HG03159 (cell line): Measurements from ENCODE around the gene STK31.
"Not testable (repeated sequence)": the region's sequence is repeated elsewhere in the genome, so short reads cannot be mapped to it uniquely, and the experiment has no call there.

Experiments
- ATAC-seq: cut with Tn5 transposase; IDR thresholded peaks from one replicate; pipeline ENCODE4 v1.9.1; 2021; ENCODE audit warnings: mild to moderate bottlenecking, moderate library complexity; ENCODE audit not compliant: unreplicated experiment

Gene STK31

GRCh38 chr7:23791721-23792120, 81.7 kb downstream of the STK31 start:
- no peak for ATAC-seq

- ATAC-seq = no peak
Measured at GRCh38 chr7:23802720-23803397, 92.8 kb downstream of the STK31 start.

DNA sequence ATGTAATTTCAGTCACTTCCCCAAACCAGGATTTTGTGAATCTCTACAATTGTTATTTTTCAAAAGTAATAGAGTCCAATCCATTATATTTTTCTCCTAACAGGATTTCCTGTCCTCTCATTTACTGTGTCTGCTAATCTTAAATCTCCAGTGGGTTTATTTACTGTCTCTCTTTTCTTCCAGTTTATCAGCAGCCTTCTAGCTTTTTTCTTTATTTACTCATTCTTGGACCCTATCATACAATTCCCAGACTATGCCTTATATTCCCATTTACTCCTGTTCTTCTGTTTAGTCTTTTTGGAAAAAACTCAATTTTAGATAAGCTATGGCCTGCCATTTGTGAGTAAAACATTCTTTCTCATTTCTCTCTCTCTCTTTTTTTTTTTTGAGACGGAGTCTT, 94.7 kb downstream of the STK31 start:
- no peak for ATAC-seq

- no peak for ATAC-seq
Measured at GRCh38 chr7:23808421-23808820, 98.4 kb downstream of the STK31 start.

- no peak for ATAC-seq
Measured at GRCh38 chr7:23810099-23810498, 100.1 kb downstream of the STK31 start.

DNA sequence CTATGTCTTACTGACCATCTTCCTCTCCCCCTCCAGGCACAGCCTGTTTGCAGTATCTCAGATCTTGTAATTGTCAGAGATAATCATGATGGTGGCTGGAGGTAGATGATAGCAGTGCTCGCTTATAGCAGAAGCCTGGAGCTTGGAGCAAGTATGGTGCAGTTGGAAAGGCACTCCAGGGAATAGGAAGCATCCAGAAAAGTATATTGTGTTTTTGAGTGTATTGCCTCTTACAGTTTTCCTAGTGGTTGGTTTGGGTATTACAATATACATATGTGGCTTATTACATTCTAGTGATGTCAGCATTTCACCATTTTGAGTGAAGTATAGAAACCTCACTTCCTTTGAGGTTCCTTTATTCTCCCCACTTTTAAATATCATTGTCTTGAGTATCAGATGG, 101.5 kb downstream of the STK31 start:
- peak; percentile 54 for ATAC-seq

GRCh38 chr7:23828125-23828524, 118.1 kb downstream of the STK31 start:
- ATAC-seq = not testable (repeated sequence)

- not testable (repeated sequence) for ATAC-seq
Measured at GRCh38 chr7:23832733-23833132, 122.7 kb downstream of the STK31 start.

DNA sequence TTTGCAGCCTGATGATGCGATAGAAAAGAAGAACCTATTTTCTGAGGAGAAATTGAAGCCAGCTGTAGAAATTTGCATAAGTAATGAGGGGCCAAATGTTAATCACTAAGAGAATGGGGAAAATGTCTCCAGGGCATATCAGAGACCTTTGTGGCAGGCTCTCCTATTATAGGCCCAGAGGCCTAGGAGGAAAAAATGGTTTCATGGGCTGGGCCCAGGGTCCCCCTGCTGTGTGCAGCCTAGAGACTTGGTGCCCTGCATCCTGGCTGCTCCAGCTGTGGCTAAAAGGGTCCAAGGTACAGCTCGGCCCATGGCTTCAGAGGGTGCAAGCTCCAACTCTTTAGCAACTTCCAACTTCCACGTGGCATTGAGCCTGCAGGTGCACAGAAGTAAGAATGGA, 123.4 kb downstream of the STK31 start:
- ATAC-seq = no peak

DNA sequence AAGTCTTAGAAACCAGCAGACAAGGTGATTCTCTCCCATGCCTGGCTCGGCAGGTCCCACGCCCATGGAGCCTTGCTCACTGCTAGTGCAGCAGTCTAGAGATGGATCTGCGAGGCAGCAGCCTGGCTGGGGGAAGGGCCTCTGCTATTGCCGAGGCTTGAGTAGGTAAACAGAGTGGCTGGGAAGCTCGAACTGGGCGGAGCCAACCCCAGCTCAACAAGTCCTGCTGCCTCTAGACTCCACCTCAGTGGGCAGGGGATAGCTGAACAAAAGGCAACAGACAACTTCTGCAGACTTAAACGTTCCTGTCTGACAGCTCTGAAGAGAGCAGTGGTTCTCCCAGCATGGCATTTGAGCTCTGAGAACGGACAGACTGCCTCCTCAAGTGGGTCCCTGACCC, 134.8 kb downstream of the STK31 start:
- ATAC-seq = not testable (repeated sequence)

GRCh38 chr7:23852135-23852534, 142.1 kb downstream of the STK31 start:
- no peak for ATAC-seq

- no peak for ATAC-seq
Measured at GRCh38 chr7:23852988-23853387, 143.0 kb downstream of the STK31 start.

DNA sequence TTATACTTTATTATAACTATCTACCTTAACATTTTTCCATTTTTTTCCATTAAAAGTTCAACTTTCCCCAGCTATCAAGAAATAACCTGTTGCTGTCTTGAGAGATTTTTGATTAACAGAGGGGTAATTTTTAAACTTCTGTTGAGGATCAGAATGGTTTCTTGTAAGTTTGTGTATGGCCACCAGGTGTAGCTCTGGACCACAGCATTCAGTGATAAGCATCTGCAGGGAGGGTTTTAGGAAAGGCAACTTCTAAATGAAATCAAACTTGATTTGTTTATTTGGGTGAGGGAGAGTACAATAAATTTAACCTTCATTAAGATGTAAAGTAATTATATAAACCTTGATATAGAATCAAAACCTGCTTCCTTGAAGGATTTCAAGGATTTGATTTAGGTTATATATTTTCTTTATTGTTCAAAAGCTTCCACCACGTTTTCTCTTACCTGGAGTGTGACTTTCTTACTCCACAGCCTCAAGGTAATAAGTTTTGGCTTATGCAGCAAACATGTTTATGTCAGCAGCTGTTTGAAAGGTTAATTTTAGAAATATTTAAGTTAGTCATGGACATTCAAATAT, 153.3 kb downstream of the STK31 start:
- ATAC-seq = no peak

- no peak for ATAC-seq
Measured at GRCh38 chr7:23864973-23865372, 155.0 kb downstream of the STK31 start.

DNA sequence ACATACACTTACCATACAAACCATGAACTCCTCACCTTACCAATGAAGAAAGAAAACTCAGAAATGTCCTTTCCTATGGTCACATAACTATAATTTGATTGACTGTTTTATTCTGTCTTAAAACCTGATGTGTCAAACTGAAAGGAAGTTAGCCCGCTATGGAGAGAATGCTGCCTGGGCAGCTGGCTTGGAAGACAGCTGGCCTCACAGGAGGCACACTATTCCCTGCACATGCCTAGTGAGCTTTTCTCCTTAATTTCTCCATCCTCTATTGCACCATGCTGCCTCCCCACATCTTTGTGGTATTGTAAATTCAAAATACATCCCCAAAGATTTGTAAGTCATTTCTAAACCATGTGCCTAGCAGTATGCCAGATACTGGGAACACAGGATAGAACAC, 163.3 kb downstream of the STK31 start:
- no peak for ATAC-seq

- ATAC-seq = not testable (repeated sequence)
Measured at GRCh38 chr7:23876526-23876925, 166.5 kb downstream of the STK31 start.
